ENCODE measurements around the gene GGT6.

GGT6 gene

GRCh38 chr17:4518901-4519300 is 41.5 kb downstream of the GGT6 start:
- Mint-ChIP-seq H3K36me3 (ENCODE audit: low read depth) (no peaks in the 10 kb centered on the region), H3K9me3 (no peaks in the 10 kb centered on the region), H3K27me3 (ENCODE audit: low read depth, poor library complexity) (peaks cover 8% of the 10 kb centered on the region), H3K27ac (no peak overlapping the region), H3K4me3 (no peak overlapping the region), H3K4me1 (peaks cover 70% of the 10 kb centered on the region)
- DNase-seq: no peak
- no peak for TF ChIP-seq CTCF (IDR thresholded peaks at IDR 0.05)

GRCh38 chr17:4516735-4517134 is 43.6 kb downstream of the GGT6 start:
- Mint-ChIP-seq H3K4me1 (peaks cover 59% of the 10 kb centered on the region), H3K27ac (no peak overlapping the region), H3K9me3 (no peaks in the 10 kb centered on the region), H3K4me3 (no peak overlapping the region), H3K36me3 (ENCODE audit: low read depth) (no peaks in the 10 kb centered on the region), H3K27me3 (ENCODE audit: low read depth, poor library complexity) (peaks cover 12% of the 10 kb centered on the region)
- no peak for DNase-seq
- no peak for TF ChIP-seq CTCF (IDR thresholded peaks at IDR 0.05)

- H3K9me3 Mint-ChIP-seq: no peaks in the 10 kb centered on the region
- no peak overlapping the region for H3K4me3 Mint-ChIP-seq
- no peak for TF ChIP-seq CTCF (IDR thresholded peaks at IDR 0.05)
- H3K36me3 Mint-ChIP-seq (ENCODE audit: low read depth): no peaks in the 10 kb centered on the region
- peaks cover 55% of the 10 kb centered on the region for H3K4me1 Mint-ChIP-seq
- no peak for DNase-seq
- H3K27ac Mint-ChIP-seq: no peak overlapping the region
- H3K27me3 Mint-ChIP-seq (ENCODE audit: low read depth, poor library complexity): peaks cover 17% of the 10 kb centered on the region
These were observed 44.9 kb downstream of the GGT6 start for GRCh38 chr17:4515501-4515900.

GRCh38 chr17:4514779-4515178 is 45.6 kb downstream of the GGT6 start:
- Mint-ChIP-seq H3K9me3 (no peaks in the 10 kb centered on the region), H3K27ac (no peak overlapping the region), H3K4me1 (peaks cover 48% of the 10 kb centered on the region), H3K27me3 (ENCODE audit: low read depth, poor library complexity) (peaks cover 18% of the 10 kb centered on the region), H3K36me3 (ENCODE audit: low read depth) (no peaks in the 10 kb centered on the region), H3K4me3 (no peak overlapping the region)
- DNase-seq: no peak
- no peak for TF ChIP-seq CTCF (IDR thresholded peaks at IDR 0.05)

GRCh38 chr17:4514206-4514605 is 46.2 kb downstream of the GGT6 start:
- Mint-ChIP-seq H3K9me3 (no peaks in the 10 kb centered on the region), H3K27ac (no peak overlapping the region)

More at GRCh38 chr17:4514206-4514605, 46.2 kb downstream of the GGT6 start:
- peaks cover 22% of the 10 kb centered on the region for H3K27me3 Mint-ChIP-seq (ENCODE audit: low read depth, poor library complexity)
- DNase-seq: no peak
- no peak for TF ChIP-seq CTCF (IDR thresholded peaks at IDR 0.05)
- H3K4me3 Mint-ChIP-seq: no peak overlapping the region
- peaks cover 44% of the 10 kb centered on the region for H3K4me1 Mint-ChIP-seq
- no peaks in the 10 kb centered on the region for H3K36me3 Mint-ChIP-seq (ENCODE audit: low read depth)
